MCF 10A (cell line): ENCODE results near the gene TOMM40. TPM values are rescaled to one million over a fixed set of nuclear protein-coding genes. Genes with fewer than 3 reads are reported as not detected.

Source experiments
- BruUV-seq: library from RNA; stranded (reverse); fragments of 400-500 nt; replicated peaks from 2 replicates; lab custom pipeline; 2021; lab: Mats Ljungman, UMichigan
- CTCF ChIA-PET: fragments of 300-600 bp; sonication (Branson Sonifier 250); formaldehyde crosslinking; extraction: SDS; loops from one replicate; lab custom pipeline; 2021; ENCODE audit warnings: antibody characterized with exemption, inconsistent platforms; lab: Yijun Ruan, JAX
- POLR2A ChIA-PET: fragments of 300-600, 350-650 bp; sonication (Branson Sonifier 250); formaldehyde crosslinking; extraction: SDS; loops from one replicate; lab custom pipeline; 2020; ENCODE audit warnings: antibody characterized with exemption, inconsistent platforms; lab: Yijun Ruan, JAX
- DNase-seq: peaks from one replicate; pipeline ENCODE4 v3.0.0-alpha.2; 2018; ENCODE audit not compliant: unreplicated experiment
- H3K27ac Mint-ChIP-seq: one replicate; pipeline ENCODE4 v1.8.0; 2022; ENCODE audit warnings: mild to moderate bottlenecking, low read depth, mixed read lengths; ENCODE audit not compliant: unreplicated experiment
- H3K27me3 Mint-ChIP-seq: one replicate; pipeline ENCODE4 v1.8.0; 2022; ENCODE audit warnings: mixed read lengths; ENCODE audit not compliant: insufficient read depth, unreplicated experiment
- H3K36me3 Mint-ChIP-seq: one replicate; pipeline ENCODE4 v1.8.0; 2022; ENCODE audit warnings: mild to moderate bottlenecking, moderate library complexity, mixed read lengths; ENCODE audit not compliant: insufficient read depth, unreplicated experiment
- H3K4me1 Mint-ChIP-seq: one replicate; pipeline ENCODE4 v1.8.0; 2022; ENCODE audit warnings: mixed read lengths; ENCODE audit not compliant: insufficient read depth, unreplicated experiment
- H3K4me3 Mint-ChIP-seq: one replicate; pipeline ENCODE4 v1.8.0; 2022; ENCODE audit warnings: mild to moderate bottlenecking, moderate library complexity, mixed read lengths; ENCODE audit not compliant: unreplicated experiment
- H3K9me3 Mint-ChIP-seq: one replicate; pipeline ENCODE4 v1.8.0; 2022; ENCODE audit warnings: mixed read lengths; ENCODE audit not compliant: unreplicated experiment
- intact Hi-C: fragments of 100-400 bp; cut with micrococcal nuclease; formaldehyde crosslinking; loops from 2 replicates; pipeline ENCODE4 v1.14.1; 2022
- total RNA-seq: library from RNA; stranded (reverse); gene quantifications from 2 replicates; pipeline ENCODE4 v1.2.3, GENCODE V29; 2022
- TF ChIP-seq, protein P1 (sequence below): fragments of 200-600 bp; IDR thresholded peaks from one replicate; pipeline ENCODE4 v1.8.0; 2022; ENCODE audit warnings: antibody characterized with exemption, mild to moderate bottlenecking; ENCODE audit not compliant: unreplicated experiment

Gene TOMM40
- total RNA-seq, 1 experiment from 2014 or later, result 114 TPM

- TF ChIP-seq, protein P1, sequence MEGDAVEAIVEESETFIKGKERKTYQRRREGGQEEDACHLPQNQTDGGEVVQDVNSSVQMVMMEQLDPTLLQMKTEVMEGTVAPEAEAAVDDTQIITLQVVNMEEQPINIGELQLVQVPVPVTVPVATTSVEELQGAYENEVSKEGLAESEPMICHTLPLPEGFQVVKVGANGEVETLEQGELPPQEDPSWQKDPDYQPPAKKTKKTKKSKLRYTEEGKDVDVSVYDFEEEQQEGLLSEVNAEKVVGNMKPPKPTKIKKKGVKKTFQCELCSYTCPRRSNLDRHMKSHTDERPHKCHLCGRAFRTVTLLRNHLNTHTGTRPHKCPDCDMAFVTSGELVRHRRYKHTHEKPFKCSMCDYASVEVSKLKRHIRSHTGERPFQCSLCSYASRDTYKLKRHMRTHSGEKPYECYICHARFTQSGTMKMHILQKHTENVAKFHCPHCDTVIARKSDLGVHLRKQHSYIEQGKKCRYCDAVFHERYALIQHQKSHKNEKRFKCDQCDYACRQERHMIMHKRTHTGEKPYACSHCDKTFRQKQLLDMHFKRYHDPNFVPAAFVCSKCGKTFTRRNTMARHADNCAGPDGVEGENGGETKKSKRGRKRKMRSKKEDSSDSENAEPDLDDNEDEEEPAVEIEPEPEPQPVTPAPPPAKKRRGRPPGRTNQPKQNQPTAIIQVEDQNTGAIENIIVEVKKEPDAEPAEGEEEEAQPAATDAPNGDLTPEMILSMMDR, result no peak
- ChIA-PET POLR2A (interaction anchor here (0.5 to 3.5 kb wide), 4 partner anchors 41 to 191 kb away, joined by 3 to 17 read pairs (median 4); partner anchors contain the start of gene TOMM40), CTCF (interaction anchor here (0.5 to 1.1 kb wide), 6 partner anchors 43 to 272 kb away, joined by 3 to 5 read pairs (median 4); no protein-coding TSS in a partner anchor)
- intact Hi-C loops, result loop anchor here (5.0 kb wide), 1 partner anchor 103 kb away; no protein-coding TSS in a partner anchor
- H3K36me3 Mint-ChIP-seq, result no peaks in the 10 kb centered on the region
- H3K27ac Mint-ChIP-seq, result no peak overlapping the region
- no peak for DNase-seq
- H3K4me1 Mint-ChIP-seq, result peaks cover 27% of the 10 kb centered on the region
- H3K27me3 Mint-ChIP-seq, result no peaks in the 10 kb centered on the region
- no TSS peak for BruUV-seq
- H3K9me3 Mint-ChIP-seq, result no peaks in the 10 kb centered on the region
- H3K4me3 Mint-ChIP-seq, result peak overlapping the region; percentile 84
Measured at GRCh38 chr19:44848812-44849447, 42.1 kb upstream of the TOMM40 start.

GRCh38 chr19:44850641-44851109 lies 40.4 kb upstream of the TOMM40 start:
- Mint-ChIP-seq H3K27ac (no peak overlapping the region), H3K4me1 (peaks cover 16% of the 10 kb centered on the region), H3K9me3 (no peaks in the 10 kb centered on the region), H3K4me3 (no peak overlapping the region), H3K36me3 (peaks cover 5% of the 10 kb centered on the region), H3K27me3 (no peaks in the 10 kb centered on the region)
- POLR2A ChIA-PET, result interaction anchor here (0.8 to 1.1 kb wide), 2 partner anchors 39 to 214 kb away, joined by 3 to 4 read pairs; no protein-coding TSS in a partner anchor
- no peak for DNase-seq
- BruUV-seq, result no TSS peak
- intact Hi-C loops, result no loop called here
- CTCF ChIA-PET, result interaction anchor here (0.7 to 0.8 kb wide), 2 partner anchors 101 to 280 kb away, joined by 3 to 6 read pairs; no protein-coding TSS in a partner anchor
- TF ChIP-seq, protein P1, result no peak

GRCh38 chr19:44851427-44851826 lies 39.6 kb upstream of the TOMM40 start:
- BruUV-seq, result no TSS peak
- intact Hi-C loops, result no loop called here
- Mint-ChIP-seq H3K4me3 (no peak overlapping the region), H3K9me3 (no peaks in the 10 kb centered on the region), H3K27me3 (no peaks in the 10 kb centered on the region), H3K36me3 (peaks cover 6% of the 10 kb centered on the region), H3K4me1 (peaks cover 20% of the 10 kb centered on the region), H3K27ac (no peak overlapping the region)
- CTCF ChIA-PET, result interaction anchor here (0.6 to 0.7 kb wide), 2 partner anchors 78 to 280 kb away, joined by 3 read pairs; no protein-coding TSS in a partner anchor
- POLR2A ChIA-PET, result interaction anchor here (1.1 kb wide), 1 partner anchor 39 kb away, joined by 3 read pairs; no protein-coding TSS in a partner anchor
- TF ChIP-seq, protein P1, result no peak
- no peak for DNase-seq

DNA sequence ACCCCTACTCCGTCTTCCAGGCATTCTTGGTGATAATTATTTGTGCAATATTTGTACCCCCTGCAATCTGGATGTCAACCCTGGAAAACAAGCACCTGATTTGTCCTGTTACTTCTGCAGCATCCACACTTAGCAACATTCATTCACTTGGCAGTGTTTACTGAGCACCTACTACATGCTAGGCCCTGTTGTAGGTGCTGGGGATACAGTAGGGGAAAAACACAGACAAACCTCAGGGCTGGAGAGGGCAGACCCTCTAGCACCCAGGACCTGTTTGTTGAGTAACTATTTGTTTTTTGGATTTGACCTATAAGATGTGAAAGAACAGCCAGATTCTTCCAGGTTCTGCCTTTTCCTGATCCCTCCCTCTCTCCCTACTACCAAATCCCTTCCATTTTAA lies 35.4 kb upstream of the TOMM40 start:
- ChIA-PET CTCF (interaction anchor here (0.5 kb wide), 1 partner anchor 24 kb away, joined by 3 read pairs; no protein-coding TSS in a partner anchor), POLR2A (no interaction called here)
- TF ChIP-seq, protein P1, result no peak
- DNase-seq, result no peak
- peaks cover 6% of the 10 kb centered on the region for H3K4me1 Mint-ChIP-seq
- intact Hi-C loops, result no loop called here
- H3K36me3 Mint-ChIP-seq, result peaks cover 8% of the 10 kb centered on the region
- no TSS peak for BruUV-seq
- no peaks in the 10 kb centered on the region for H3K9me3 Mint-ChIP-seq
- no peaks in the 10 kb centered on the region for H3K27me3 Mint-ChIP-seq
- no peak overlapping the region for H3K4me3 Mint-ChIP-seq
- H3K27ac Mint-ChIP-seq, result no peak overlapping the region
